Esophagus muscularis mucosa (tissue), 4 donors: ENCODE measurements around the gene ENOX1.

Experiments used
- CTCF ChIP-seq, 3 experiments: fragments of 200-600 bp in 2 of 3; fragments of 450-650 bp in 1 of 3; sonication (generic) in 2 of 3; IDR thresholded peaks; one replicate each; pipeline ENCODE4 v1.5.1; 2017 to 2019; ENCODE audit warnings: antibody characterized with exemption in 3 of 3, mild to moderate bottlenecking in 2 of 3, moderate library complexity in 1 of 3
- EP300 ChIP-seq: sonication (generic); formaldehyde crosslinking; IDR thresholded peaks from one replicate; pipeline ENCODE4 v1.6.1; 2017; ENCODE audit warnings: antibody characterized with exemption
- POLR2A ChIP-seq: fragments of 450-650 bp; IDR thresholded peaks from one replicate; pipeline ENCODE4 v1.6.1; 2017; ENCODE audit warnings: antibody characterized with exemption, moderate library complexity, mild to moderate bottlenecking, low read depth

GRCh38 chr13:43414111-43414510, 372.7 kb downstream of the ENOX1 start:
- TF ChIP-seq POLR2A (no peak), CTCF (IDR thresholded peaks at IDR 0.05) (no peak), EP300 (no peak)
